Lung (tissue), 12 donors: ENCODE measurements around the gene ASCC1. TPM values are rescaled to one million over a fixed set of nuclear protein-coding genes. Genes with fewer than 3 reads are reported as not detected.

Experiments
- ATAC-seq: fragments of 200-7000 bp; cut with Tn5 transposase; one replicate; pipeline ENCODE4 v1.9.1; 2020; ENCODE audit warnings: moderate number of reproducible peaks; ENCODE audit not compliant: insufficient read depth, low FRiP score
- DNase-seq, 3 donors: peaks; one replicate each; pipeline ENCODE4 v3.0.0-alpha.2; 2013 to 2017
- H3K27ac ChIP-seq, 2 donors: one replicate each; pipeline ENCODE4 v1.5.1; 2013; ENCODE audit warnings: mild to moderate bottlenecking in 2 of 2, moderate library complexity in 2 of 2, control low read depth in 1 of 2, inconsistent platforms in 1 of 2, low read depth in 1 of 2, low read length in 1 of 2
- H3K27me3 ChIP-seq, 3 donors: one replicate each; pipeline ENCODE4 v1.5.1; 2013; ENCODE audit warnings: low read length in 2 of 3; ENCODE audit not compliant: control insufficient read depth in 3 of 3, insufficient read depth in 3 of 3
- H3K36me3 ChIP-seq, 4 donors: one replicate each; pipeline ENCODE4 v1.5.1; 2013; ENCODE audit warnings: low read length in 4 of 4, mild to moderate bottlenecking in 1 of 4, moderate library complexity in 1 of 4; ENCODE audit not compliant: control insufficient read depth in 4 of 4, insufficient read depth in 4 of 4
- H3K4me1 ChIP-seq, 5 donors: one replicate each; pipeline ENCODE4 v1.5.1; 2013; ENCODE audit warnings: low read length in 5 of 5, mild to moderate bottlenecking in 2 of 5, moderate library complexity in 1 of 5; ENCODE audit not compliant: control insufficient read depth in 5 of 5, insufficient read depth in 5 of 5
- H3K4me3 ChIP-seq: one replicate; pipeline ENCODE4 v1.5.1; 2013; ENCODE audit warnings: mild to moderate bottlenecking, control low read depth, moderate library complexity
- H3K9ac ChIP-seq, 2 donors: one replicate each; pipeline ENCODE4 v1.5.1; 2013; ENCODE audit warnings: low read length in 2 of 2, control low read depth in 1 of 2; ENCODE audit not compliant: insufficient read depth in 1 of 2
- H3K9me3 ChIP-seq, 4 donors: one replicate each; pipeline ENCODE4 v1.5.1; 2013; ENCODE audit warnings: low read length in 3 of 4, mild to moderate bottlenecking in 1 of 4, moderate library complexity in 1 of 4; ENCODE audit not compliant: control insufficient read depth in 4 of 4, insufficient read depth in 3 of 4
- CTCF ChIP-seq: IDR thresholded peaks from 2 replicates; pipeline ENCODE4 v1.5.1; 2012; ENCODE audit warnings: mild to moderate bottlenecking; ENCODE audit errors: control extremely low read depth, extremely low read depth
- WGBS, 2 donors: extraction: QIAGEN DNeasy Blood & Tissue Kit; methylation state at CpG; one replicate each; pipeline ENCODE4 v1.1.7; 2013; 5-methylcytosine and 5-hydroxymethylcytosine counted together
- polyA plus RNA-seq, 2 donors: library from polyadenylated mRNA; stranded (reverse); fragments of 200-250 nt; gene quantifications; one replicate each; pipeline ENCODE4 v1.2.1, GENCODE V29; 2013
- total RNA-seq, 2 donors: library from RNA; depleted of rRNA in 1 of 2; stranded (reverse); fragments of >200 nt in 1 of 2; gene quantifications; one replicate each; pipeline ENCODE4 v1.2.1, GENCODE V29; 2014 to 2021
- donor health status: control.
- donor health status: control.
- donor health status: Bipolar disorder and iron deficiency.
- donor health status: healthy.
- donor health status: DM: yes; HTN: yes; CAD: no.

The ASCC1 gene
- total and polyA plus RNA-seq, 4 donors = 9.0 to 29.9 (median 24.2) TPM

DNA sequence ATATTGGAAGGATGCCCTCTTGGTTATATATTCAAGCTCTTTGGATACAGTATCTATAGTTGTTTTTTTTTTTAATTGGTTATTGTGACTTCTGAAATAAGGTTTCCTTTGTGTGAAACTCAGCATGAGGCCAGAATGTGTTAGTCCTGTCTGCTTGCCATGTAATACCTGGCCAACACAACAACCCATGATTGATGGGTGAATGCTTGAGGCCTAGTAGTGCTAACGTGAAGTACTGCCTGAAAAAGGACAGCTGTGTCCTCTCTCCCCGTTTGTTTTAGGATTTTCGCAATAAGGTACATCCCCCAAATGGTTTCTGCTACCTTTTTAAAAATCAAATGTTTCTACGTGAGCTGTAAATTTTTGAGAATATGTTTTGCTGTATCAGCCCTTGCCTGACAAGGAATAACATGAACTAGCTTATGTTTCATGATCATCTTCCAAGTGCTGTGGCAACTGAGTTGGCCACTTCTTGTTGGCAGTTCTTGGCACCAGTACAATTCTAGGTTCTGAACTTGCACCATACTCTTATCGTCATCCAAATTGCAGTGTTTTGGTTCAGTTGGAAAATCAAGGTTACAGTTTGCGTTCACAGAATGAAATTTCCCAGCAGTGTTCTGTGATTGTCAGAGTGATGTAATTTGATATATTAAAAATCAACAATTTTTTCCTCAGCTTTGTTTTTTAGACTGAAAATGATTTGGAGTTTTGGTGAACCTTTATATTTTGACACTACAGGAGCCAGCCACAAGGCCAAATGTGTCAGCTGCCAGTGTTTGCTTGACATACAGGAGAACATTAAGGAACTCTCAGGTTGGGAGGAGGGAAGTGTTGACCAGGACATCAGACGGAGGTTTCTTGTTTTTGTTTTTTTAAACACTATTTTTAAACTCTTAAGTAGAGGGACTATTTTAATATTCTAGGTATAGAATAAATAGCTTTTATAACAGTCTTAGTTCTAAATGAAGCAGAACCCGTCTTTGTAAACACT lies 13.5 kb upstream of the ASCC1 start:
- Histone ChIP-seq H3K9ac (no peak overlapping the region), H3K9me3 (no peaks in the 10 kb centered on the region), H3K4me3 (no peak overlapping the region), H3K4me1 (peaks cover 0 to 6% (median 1%) of the 10 kb centered on the region in 5 donors), H3K27me3 (no peaks in the 10 kb centered on the region), H3K36me3 (peaks cover 16 to 27% (median 19%) of the 10 kb centered on the region in 4 donors), H3K27ac (peak overlapping the region; percentile 65 to 75)
- no peak for ATAC-seq
- no peak for TF ChIP-seq CTCF
- no peak for DNase-seq
- 49 to 57% methylated on average over 8 of the region's 8 CpGs for WGBS, 2 donors

GRCh38 chr10:72228318-72228751 lies 12.3 kb upstream of the ASCC1 start:
- H3K27ac ChIP-seq = no peak overlapping the region

GRCh38 chr10:72227826-72228225 lies 11.8 kb upstream of the ASCC1 start:
- no peak for TF ChIP-seq CTCF
- DNase-seq (no peak), ATAC-seq (no peak)
- no peak overlapping the region for H3K9ac ChIP-seq
- H3K4me1 ChIP-seq = peaks cover 0 to 13% (median 5%) of the 10 kb centered on the region in 5 donors
- H3K9me3 ChIP-seq = no peaks in the 10 kb centered on the region
- H3K4me3 ChIP-seq = no peak overlapping the region
- no peak overlapping the region for H3K27ac ChIP-seq
- WGBS, 2 donors = 89 to 90% methylated on average over 6 of the region's 6 CpGs
- H3K27me3 ChIP-seq = no peaks in the 10 kb centered on the region
- H3K36me3 ChIP-seq = peaks cover 9 to 18% (median 16%) of the 10 kb centered on the region in 4 donors

More at GRCh38 chr10:72228318-72228751, 12.3 kb upstream of the ASCC1 start:
- H3K4me3 ChIP-seq = no peak overlapping the region
- ATAC-seq (no peak), DNase-seq (no peak)
- no peaks in the 10 kb centered on the region for H3K27me3 ChIP-seq
- 71 to 82% methylated on average over 2 of the region's 2 CpGs for WGBS, 2 donors
- no peaks in the 10 kb centered on the region for H3K9me3 ChIP-seq
- no peak for TF ChIP-seq CTCF
- H3K36me3 ChIP-seq = peaks cover 14 to 23% (median 19%) of the 10 kb centered on the region in 4 donors
- peaks cover 0 to 10% (median 3%) of the 10 kb centered on the region in 5 donors for H3K4me1 ChIP-seq
- no peak overlapping the region for H3K9ac ChIP-seq
